SKM-1 treated with dmso at 0.1 percent for 144 hours (cell line): ENCODE measurements around the gene EPB41L4A.
"Not testable (repeated sequence)": the region's sequence is repeated elsewhere in the genome, so short reads cannot be mapped to it uniquely, and the experiment has no call there.

Experiments used
- DNase-seq: peaks from one replicate; lab custom pipeline; 2025; ENCODE audit not compliant: unreplicated experiment; lab: John Stamatoyannopoulos, UW

The EPB41L4A gene

GRCh38 chr5:112263469-112263868 is 155.6 kb downstream of the EPB41L4A start:
- DNase-seq: no peak

DNA sequence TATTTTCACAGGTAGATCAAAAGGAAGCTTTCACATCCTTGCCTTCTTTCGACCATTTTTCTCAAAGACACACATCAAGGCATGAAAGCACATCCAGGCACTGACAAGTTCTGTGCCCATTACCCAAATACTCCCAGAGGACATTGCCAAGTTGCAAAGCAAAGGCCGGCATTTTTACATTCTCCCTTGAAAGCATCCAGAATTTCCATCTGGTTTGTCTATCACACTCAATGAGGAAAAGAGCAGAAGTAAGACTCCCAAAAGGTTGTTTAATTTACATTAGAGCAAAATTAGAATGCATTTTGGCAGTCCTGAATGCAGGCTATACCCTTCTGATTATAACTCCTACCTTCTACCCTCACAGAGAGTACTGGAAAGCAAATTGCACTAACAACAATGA is 160.5 kb downstream of the EPB41L4A start:
- DNase-seq: no peak

- DNase-seq: no peak
Measured at GRCh38 chr5:112257976-112258375, 161.1 kb downstream of the EPB41L4A start.

DNA sequence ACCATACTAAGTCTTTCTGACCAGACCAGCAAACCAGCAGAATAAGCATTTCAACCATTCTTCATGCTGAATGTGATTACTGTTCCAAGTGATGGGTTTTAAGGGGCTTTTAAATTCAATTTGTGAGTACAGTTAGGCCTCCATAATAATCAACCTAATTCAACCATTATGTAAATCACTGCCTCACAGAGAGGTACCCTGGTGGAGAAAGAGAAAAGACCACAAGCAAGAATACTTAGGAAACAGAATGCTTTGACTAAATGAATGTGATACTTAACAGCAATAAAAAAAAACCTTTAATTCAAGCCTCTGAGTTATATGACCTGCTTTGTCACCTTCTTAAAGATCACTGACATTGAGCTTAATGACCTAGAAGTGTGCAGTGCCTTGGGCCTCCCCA is 162.1 kb downstream of the EPB41L4A start:
- DNase-seq: no peak

DNA sequence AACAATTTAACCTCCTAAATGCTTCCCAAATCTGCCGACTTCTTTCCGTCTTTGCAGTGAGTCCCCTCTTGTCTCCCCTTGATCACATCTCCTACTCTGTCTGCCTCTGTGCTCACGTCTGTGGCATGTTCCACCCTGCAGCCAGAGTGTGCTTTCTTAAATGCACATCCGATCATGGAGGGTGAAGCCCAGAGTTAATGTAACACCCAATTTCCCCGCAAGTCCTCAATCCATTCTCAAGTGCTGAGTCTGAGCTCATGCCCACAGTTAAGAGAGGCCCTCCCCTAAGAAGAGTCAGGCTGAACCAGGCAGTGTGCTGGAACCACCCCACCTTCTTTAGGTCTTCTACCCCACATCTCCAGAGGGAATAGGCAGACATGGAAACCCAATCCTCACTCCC is 164.8 kb downstream of the EPB41L4A start:
- DNase-seq: no peak

DNA sequence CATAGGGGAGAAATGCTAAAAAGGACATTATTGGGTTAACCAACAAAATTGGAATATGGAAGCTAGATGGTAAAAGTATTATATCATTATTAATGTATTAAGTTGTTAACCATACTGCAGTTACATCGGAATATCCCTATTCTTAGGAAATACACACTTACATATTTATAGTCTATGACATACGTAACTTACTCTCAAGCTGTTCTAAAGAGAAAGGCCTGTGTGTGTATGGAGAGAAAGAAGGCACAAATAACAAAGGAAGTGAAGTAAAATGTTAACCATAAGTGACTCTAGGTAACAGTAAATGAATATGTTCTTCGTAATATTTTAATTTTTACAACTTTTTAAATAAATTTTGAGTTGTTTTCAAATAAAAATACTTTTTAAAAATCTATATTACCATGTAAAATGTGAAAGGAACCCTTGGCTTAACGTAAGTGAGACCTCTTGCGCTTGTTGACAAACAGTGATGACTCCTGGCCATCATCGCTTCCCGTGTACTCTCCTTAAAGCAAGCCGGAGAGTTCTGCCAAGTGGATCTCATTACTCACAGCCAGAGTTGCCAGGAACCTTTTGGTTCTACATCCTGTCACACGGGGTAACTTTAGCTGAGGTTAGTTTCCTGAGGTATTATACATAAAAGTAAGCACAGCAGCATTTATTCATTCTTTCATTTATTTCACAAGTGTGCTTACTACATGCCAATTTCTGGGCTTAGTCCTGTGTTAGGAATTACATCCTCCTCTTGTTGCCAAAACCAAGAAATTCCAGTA is 165.4 kb downstream of the EPB41L4A start:
- no peak for DNase-seq

DNA sequence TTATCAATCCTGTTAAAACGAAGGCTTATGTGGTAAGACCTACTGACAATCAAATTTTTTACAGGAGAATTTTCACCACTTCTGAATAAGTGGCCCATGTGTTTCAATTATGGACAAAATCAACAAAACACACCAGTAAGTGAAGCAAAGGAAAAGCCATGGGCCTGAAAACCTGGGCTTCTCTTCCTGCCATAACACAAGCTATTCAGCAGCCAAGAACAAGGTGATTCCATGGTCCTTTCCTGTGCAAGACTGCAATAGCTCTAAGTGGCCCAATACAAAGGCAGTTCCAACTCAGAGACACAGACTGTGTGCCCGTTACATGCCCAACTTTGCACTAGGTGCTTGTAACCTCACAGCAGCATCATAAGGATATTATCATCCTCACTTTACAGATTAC is 168.5 kb downstream of the EPB41L4A start:
- no peak for DNase-seq

DNA sequence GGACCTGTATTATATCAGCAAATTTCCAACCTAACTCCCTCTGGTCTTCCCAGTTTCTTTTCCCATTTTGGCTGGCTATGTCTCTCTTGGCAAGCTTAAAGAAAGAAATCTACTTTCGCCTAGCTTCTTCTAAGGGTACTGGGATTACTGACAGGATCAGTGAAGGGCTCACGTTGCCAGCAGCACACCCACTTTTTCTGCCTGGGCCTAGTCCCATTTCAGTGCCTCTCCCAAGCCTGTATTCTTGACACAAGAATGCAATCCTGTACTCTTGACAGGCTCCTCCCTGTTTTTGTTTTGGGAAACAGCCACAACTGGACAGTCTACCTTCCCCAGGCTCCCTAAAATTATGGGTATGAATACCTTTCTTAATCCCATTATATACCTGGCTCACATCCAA is 170.5 kb downstream of the EPB41L4A start:
- DNase-seq: no peak

DNA sequence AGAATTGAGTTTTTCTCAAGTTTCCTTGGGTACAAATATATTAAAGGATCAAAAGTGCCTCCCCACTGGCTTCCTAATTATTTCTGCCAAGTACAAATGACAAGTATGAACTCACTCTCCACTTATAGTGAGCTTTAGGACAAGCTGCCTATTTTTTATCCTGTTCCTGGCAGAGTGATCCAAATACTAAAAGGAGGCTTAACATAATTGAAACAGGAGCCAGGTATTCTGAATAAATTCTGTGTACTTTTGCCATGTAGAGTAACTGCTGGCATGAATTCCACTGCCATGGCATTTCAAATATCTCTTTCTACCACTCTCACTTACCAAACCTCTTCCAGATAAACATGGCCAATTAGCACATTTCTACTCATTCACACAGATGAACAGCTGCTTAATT is 171.1 kb downstream of the EPB41L4A start:
- no peak for DNase-seq

GRCh38 chr5:112245656-112246055 is 173.4 kb downstream of the EPB41L4A start:
- no peak for DNase-seq

GRCh38 chr5:112239996-112240395 is 179.1 kb downstream of the EPB41L4A start:
- no peak for DNase-seq

DNA sequence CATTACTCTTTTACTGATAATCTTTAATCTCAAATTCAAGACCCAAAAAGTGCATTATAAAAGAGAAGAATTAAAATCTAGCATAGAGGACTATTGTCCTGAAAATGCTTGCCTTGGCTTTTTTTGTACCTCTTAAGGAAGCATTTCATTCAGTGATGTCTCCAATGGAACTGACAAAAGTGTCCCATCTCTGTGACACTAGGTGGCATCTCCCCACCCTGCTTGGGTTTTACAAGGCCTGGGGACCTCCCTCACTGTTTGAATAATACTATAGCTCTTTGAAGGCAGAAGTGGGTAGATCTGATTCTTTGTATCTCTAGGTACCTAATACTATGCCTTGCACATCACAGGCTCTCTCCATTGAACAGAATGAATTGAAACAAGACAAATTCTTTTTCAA is 180.6 kb downstream of the EPB41L4A start:
- DNase-seq: no peak

- DNase-seq: no peak
Measured at GRCh38 chr5:112237456-112237855, 181.6 kb downstream of the EPB41L4A start.

DNA sequence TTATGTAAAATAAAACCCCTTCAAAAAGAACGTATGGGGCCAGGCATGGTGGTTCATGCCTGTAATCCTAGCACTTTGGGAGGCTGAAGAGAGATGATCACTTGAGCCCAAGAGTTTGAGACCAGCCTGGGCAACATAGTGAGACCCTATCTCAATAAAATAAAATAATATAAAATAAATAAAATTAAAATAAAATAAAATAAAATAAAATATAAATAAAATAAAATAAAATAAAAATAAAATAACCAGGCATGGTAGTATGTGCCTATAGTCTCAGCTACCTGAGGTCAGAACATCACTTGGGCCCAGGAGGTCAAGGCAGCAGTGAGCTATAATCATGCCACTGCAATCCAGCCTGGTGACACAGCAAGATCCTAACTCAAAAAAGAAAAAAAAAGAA is 185.1 kb downstream of the EPB41L4A start:
- DNase-seq: no peak

- no peak for DNase-seq
Measured at GRCh38 chr5:112232667-112233066, 186.4 kb downstream of the EPB41L4A start.

DNA sequence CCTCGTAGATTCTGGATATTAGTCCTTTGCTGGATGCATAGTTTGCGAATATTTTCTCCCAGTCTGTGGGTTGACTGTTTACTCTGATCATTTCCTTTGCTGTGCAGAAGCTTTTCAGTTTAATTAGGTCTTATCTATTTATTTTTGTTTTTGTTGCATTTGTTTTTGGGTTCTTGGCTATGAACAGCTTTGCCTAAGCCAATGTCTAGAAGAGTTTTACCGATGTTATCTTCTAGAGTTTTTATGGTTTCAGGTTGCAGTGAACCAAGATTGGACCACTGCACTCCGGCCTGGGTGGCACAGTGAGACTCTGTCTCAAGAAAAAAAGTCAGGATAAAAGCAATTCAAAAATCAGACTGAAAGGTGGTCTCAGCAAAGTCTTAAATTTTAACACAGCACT is 188.5 kb downstream of the EPB41L4A start:
- DNase-seq: no peak

DNA sequence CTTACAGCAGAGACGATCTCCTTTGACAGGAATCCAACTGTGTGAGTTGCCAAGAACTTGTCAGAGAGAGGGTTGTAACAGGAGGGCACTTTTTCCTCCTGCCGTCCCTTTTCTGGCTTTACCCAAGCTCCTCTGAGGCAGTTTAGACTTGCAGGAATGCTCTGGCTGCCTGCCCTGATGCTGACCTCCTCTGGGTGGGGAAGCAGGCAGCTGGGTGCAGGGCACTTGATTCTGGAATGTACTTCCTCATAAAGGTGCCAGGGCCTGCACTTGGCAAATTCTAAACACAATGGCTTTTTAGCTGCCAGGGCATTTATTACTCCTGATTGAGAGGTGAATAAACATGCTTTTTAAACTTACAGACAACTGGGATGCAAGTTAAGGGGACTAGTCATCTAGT is 190.4 kb downstream of the EPB41L4A start:
- DNase-seq: no peak

DNA sequence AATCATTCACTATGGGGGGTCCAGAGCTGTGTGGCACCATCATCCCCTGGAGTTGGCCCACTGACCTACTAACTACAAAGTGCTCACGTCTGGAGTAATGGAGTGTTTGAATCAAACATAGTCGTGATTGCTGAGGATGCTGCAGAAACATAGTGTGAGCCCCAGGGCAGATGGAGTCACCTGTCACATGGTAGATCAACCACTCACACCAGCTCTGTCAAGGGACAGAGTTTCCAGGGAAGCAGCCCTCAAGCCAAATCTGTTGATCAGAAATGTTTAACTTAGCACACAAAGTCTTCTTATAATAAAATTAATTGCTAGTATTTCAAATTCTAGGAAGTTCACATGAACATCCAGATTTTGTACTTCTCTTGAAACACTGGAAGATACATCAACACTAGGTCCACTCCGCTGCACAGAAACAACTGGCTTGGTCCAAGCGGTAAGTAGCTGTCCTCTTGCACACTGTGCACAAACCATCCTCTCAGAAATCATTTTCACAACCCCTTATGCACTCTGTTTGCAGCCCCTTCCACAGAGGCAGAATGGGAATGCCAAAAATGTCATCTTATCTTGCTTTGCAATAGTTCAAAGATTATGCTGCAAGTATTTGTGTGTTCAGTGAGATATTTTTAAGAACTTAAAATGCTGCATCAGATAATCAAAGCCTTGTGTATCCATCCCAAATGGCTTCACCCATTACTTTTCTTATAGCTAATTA is 191.0 kb downstream of the EPB41L4A start:
- no peak for DNase-seq

DNA sequence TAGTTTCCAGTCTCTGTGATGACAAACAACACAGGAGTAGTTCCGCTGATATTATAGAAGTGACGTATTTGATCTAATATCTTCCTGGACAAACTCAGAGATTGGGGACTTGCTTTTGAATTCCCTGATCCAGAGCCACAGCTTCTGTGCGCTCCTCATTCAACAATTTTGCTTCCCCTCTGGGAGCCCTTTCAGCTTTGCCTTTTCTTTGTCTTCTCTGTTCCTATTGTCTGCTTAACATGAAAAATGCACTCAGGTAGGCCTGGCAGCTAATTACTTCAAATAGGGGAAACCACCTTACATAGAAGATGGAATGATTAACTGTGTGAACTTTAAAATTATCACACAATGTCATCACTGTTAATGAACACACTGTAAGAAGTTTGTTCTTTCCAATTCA is 192.9 kb downstream of the EPB41L4A start:
- DNase-seq: no peak

DNA sequence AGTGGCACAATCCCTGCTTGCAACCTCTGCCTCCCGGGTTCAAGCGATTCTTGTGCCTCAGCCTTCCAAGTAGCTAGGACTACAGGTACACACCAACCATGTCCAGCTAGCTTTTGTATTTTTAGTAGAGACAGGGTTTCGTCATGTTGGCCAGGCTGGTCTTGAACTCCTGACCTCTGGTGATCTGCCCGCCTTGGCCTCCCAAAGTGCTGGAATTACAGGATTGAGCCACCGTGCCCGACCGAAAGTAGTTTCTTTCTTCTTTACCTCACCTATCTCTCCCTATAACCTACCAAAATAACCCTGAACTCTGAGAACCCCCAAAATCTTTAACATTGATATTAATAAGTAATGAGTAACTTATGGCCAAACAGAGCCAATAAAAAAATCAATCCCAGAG is 196.1 kb downstream of the EPB41L4A start:
- not testable (repeated sequence) for DNase-seq

DNA sequence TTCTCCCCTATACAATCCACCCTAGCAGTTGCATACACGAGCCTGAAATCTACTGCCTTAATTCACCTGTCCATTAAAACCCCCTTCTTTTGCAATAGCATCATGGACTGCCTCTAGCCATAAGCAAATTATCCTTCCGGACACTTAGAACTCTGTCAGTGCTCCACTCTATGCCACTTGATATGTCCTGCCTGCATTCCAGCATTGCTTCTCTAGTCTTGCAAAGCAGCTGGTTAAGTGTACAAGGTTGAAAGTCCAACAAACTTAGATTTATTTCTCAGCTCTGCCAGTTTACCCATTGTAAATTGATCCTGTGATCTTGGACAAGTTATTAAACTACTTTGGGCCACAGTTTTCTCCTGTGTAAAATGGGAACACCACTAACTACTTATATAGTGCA is 197.9 kb downstream of the EPB41L4A start:
- no peak for DNase-seq

DNA sequence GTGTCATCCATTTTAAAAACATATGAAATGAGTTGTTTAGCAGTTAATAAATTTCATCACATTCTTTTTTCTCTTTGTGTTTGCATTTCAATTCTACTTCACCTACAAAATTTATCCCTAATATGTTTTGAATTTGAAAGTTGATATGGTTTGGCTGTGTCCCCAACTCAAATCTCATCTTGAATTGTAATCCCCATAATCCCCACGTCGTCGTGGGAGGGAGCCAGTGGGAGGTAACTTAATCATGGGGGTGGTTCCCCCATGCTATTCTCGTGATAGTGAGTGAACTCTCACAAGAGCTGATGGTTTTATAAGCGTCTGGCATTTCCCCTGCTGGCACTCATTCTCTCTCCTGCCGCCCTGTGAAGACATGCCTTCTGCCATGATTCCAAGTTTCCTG is 200.1 kb downstream of the EPB41L4A start:
- DNase-seq: no peak
